AG10803 (cell line): ENCODE results near the gene INO80C.
"Not testable (repeated sequence)": the region's sequence is repeated elsewhere in the genome, so short reads cannot be mapped to it uniquely, and the experiment has no call there.

Experiments
- DNase-seq: peaks from one replicate; pipeline ENCODE4 v3.0.0; 2010; ENCODE audit warnings: low read depth
- H3K4me3 ChIP-seq: 2 replicates; pipeline ENCODE4 v1.5.1; 2011; ENCODE audit warnings: mild to moderate bottlenecking, low read length, control low read depth
- CTCF ChIP-seq: conservative IDR thresholded peaks from 2 replicates; pipeline ENCODE4 v1.5.1; 2011; ENCODE audit warnings: mild to moderate bottlenecking, low read length, control low read depth, inconsistent platforms

Gene INO80C

DNA sequence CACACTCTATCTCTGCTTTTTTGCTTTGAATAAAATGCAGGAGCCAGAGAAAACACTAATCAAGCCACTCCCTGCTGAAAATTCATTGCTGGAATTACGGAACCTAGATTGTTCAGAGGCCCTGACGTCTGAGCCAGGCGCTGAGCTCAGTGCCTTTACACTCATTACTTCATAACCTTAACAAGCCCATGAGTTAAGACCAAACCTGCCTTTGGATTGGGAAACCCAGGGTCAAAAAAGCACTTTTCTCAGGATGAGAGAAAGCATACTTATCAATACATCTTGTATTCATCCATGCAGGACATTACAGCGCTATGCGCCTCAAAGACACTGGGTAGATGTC, 762 bp downstream of the INO80C start:
- peak overlapping the region; percentile 86 for H3K4me3 ChIP-seq
- peak; percentile 26 for DNase-seq
- no peak for TF ChIP-seq CTCF

DNA sequence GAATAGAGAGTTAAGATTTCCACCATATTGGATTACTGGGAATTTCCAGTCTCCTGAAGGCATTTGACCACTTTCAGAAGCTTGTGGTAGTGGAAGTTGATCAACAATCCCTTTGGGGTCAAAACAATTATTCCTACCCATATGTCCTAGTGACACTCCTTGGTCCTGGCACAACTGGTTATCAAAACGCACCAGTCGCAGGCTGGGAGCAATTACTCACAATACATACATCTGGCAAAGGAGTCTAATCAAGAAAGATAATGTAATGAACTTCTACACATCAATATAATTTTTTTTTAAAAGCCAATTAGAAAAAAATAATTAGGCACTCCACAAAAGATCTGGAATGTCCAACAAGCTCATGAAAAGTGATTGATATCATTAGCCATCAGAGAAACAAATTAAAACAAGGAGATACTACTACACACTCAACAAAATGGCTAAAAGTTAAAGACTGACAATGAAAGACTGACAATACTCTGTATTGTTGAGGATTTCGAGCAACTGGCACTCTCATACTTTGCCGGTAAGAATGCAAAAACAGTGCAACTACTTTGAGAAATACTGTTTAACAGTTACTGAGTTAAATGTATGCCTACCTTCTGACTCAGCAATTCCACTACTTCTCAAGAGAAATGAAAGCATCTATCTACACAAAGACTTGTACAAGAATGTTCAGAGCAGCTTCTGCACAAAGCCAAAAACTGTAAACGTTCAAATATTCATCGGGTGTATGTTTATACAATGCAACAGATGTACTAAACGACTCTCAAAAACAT, 2.0 kb downstream of the INO80C start:
- no peak for DNase-seq
- TF ChIP-seq CTCF: no peak
- no peak overlapping the region for H3K4me3 ChIP-seq

- DNase-seq: no peak
- TF ChIP-seq CTCF: no peak
- no peak overlapping the region for H3K4me3 ChIP-seq
Measured at GRCh38 chr18:35494251-35495220, 3.2 kb downstream of the INO80C start.

DNA sequence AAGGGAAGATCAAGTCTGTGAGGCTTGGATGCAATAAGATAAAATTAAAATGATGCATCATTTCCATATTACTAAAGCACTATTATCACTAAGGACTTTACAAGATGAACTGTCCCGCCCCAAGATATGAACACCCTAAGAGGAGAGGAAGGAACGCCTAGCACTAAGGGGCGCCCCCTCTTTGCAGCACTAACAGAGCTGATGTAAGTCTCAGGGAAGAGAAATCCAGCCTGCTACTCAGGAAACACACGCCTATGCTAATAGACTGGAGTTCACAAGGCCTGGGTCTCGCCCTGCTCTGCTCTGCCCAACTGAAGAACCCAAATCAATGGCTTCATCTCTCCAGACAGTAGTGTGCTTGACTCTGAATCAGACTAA, 6.1 kb downstream of the INO80C start:
- no peak overlapping the region for H3K4me3 ChIP-seq
- TF ChIP-seq CTCF: no peak

DNA sequence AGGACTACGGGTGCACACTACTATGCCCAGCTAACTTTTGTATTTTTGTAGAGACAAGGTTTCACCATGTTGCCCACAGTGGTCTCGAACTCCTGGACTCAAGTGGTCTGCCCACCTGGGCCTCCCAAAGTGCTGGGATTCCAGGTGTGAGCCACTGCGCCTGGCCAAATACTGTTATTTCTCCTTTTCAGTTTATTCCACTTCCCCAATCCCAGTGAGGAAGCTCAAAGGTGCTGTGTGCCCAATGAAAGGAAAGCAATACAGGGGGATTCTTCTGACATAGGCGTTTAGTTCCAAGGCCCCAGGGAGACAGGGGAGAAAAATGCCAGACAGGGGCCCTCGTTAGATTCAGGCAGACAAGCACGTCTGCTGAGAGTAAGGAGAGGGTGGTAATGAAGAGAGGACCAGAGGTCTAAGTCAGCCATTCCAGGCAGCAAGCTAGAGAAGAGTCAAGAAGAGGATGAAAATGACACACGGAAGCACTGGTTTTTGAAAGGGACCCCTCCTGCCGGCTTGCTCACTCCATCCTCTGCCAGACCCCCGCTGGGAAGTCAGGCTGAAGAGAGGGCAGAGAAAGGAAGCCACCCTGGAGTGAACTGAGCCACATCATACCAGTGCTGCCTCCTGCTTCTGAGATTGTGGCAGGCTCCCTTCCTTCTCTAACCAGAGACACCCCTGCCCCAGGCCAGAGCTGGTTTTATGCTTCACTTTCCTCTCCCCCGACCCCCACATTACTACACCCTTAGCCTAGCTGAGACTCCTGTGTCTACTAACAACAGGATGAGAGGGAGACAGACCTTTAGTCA, 6.7 kb downstream of the INO80C start:
- TF ChIP-seq CTCF: no peak
- H3K4me3 ChIP-seq: no peak overlapping the region
- no peak for DNase-seq

More for the DNA sequence above, 6.1 kb downstream of the INO80C start:
- no peak for DNase-seq

DNA sequence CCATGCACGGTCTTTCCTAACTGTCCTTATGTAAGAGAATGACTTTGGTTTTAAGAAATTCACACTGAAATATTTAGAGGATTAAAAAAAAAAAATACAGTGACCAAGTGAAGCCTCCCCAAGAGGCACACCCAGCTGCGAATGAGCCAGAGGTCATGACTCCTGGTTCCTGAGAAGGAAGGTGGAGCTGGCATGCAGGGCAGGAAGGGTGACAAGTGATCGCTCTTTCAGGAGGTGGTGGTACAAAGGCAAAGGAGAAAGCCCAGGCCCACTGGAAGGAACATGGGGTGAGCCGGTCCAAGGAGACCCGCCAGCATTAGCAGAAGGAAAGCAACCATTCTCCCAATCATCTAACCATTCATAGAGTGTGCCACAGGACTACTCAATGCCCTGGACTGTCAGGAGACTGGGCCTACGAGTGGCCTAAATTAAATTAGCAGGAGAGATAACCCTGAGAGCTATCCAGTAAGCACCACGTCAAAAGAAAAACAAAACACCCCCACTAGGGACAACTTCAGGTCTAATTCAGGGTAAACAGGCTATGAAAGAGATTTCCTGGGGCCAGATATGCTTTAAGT, 7.8 kb downstream of the INO80C start:
- TF ChIP-seq CTCF: no peak

GRCh38 chr18:35489281-35489680, 8.5 kb downstream of the INO80C start:
- DNase-seq, H3K4me3 ChIP-seq: not testable (repeated sequence)

More for the DNA sequence above, 7.8 kb downstream of the INO80C start:
- no peak for DNase-seq
- no peak overlapping the region for H3K4me3 ChIP-seq

DNA sequence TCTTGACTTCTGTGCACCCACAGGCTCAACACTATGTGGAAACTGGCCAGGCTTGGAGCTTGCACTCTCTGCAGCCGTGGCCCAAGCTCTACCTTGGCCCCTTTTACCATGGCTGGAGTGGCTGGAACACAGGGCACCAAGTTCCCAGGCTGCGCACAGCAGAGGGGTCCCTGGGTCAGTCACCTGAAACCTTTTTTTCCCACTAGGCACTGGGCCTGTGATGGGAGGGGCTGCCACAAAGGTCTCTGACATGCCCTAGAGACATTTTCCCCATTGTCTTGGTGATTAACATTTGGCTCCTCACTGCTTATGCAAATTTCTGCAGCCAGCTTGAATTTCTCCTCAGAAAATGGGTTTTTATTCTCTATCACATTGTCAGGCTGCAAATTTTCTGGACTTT, 9.4 kb downstream of the INO80C start:
- H3K4me3 ChIP-seq, DNase-seq: not testable (repeated sequence)

DNA sequence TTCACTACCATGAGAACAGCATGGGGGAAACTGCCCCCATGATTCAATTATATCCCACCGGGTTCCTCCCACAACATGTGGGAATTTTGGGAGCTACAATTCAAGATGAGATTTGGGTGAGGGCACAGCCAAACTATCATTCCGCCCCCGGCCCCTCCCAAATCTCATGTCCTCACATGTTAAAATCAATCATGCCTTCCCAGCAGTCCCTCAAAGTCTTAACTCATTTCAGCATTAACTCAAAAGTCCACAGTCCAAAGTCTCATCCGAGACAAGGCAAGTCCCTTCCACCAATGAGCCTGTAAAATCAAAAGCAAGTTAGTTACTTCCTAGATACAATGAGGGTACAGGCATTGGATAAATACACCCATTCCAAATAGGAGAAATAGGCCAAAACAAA, 10.2 kb downstream of the INO80C start:
- H3K4me3 ChIP-seq, DNase-seq: not testable (repeated sequence)
